Dendritic cell treated with granulocyte-macrophage colony-stimulating factor and Interleukin-4, amounts not matched to agents 40 ng/mL and 50 ng/mL, for 4 days (primary cell): ENCODE results near the gene SHC3.

ENCODE experiments used
- H3K27ac Mint-ChIP-seq: one replicate; pipeline ENCODE4 v1.8.0; 2022; ENCODE audit warnings: mild to moderate bottlenecking, mixed read lengths
- H3K27me3 Mint-ChIP-seq: one replicate; pipeline ENCODE4 v1.8.0; 2022; ENCODE audit warnings: mild to moderate bottlenecking, mixed read lengths
- H3K36me3 Mint-ChIP-seq: one replicate; pipeline ENCODE4 v1.8.0; 2022; ENCODE audit warnings: low read depth, mixed read lengths
- H3K4me1 Mint-ChIP-seq: one replicate; pipeline ENCODE4 v1.8.0; 2022; ENCODE audit warnings: low read depth, mixed read lengths
- H3K4me3 Mint-ChIP-seq: one replicate; pipeline ENCODE4 v1.8.0; 2022; ENCODE audit warnings: mild to moderate bottlenecking, moderate library complexity, mixed read lengths
- H3K9me3 Mint-ChIP-seq: one replicate; pipeline ENCODE4 v1.8.0; 2022; ENCODE audit warnings: mixed read lengths
- intact Hi-C: fragments of 100-400 bp; cut with micrococcal nuclease; formaldehyde crosslinking; loops from one replicate; pipeline ENCODE4 v1.15.0; 2022

The SHC3 gene

GRCh38 chr9:89177012-89177943, 1.3 kb downstream of the SHC3 start:
- Mint-ChIP-seq H3K4me3 (no peak overlapping the region), H3K27ac (no peak overlapping the region), H3K9me3 (no peaks in the 10 kb centered on the region), H3K4me1 (peaks cover 22% of the 10 kb centered on the region), H3K36me3 (no peaks in the 10 kb centered on the region), H3K27me3 (peaks cover 73% of the 10 kb centered on the region)
- intact Hi-C loops: no loop called here

DNA sequence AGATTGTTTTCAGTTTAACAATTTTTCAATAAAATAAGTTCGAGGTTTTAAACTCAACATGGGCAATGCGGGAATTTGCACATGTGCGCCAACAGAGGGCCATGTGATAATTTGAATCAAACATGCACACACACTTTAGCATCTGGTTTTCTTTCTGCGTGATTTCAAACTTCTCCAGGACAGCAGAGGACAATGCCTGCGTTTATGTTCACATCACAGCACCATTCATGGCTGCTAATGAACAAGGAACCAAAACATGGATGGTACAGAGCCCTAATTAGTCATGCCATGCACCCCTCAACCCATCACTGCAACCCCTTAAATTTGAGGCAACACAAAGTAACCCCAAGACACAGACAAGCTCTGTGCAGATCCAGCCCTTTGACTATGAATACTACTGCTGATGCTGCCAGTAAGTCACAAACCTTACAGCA, 2.8 kb downstream of the SHC3 start:
- intact Hi-C loops: no loop called here
- no peak overlapping the region for H3K4me3 Mint-ChIP-seq
- H3K27me3 Mint-ChIP-seq: peaks cover 69% of the 10 kb centered on the region
- no peaks in the 10 kb centered on the region for H3K9me3 Mint-ChIP-seq
- H3K4me1 Mint-ChIP-seq: peaks cover 22% of the 10 kb centered on the region
- H3K27ac Mint-ChIP-seq: no peak overlapping the region
- no peaks in the 10 kb centered on the region for H3K36me3 Mint-ChIP-seq

GRCh38 chr9:89174291-89174690, 4.3 kb downstream of the SHC3 start:
- Mint-ChIP-seq H3K27me3 (peaks cover 54% of the 10 kb centered on the region), H3K9me3 (no peaks in the 10 kb centered on the region)
- intact Hi-C loops: no loop called here

GRCh38 chr9:89173072-89173471, 5.5 kb downstream of the SHC3 start:
- Mint-ChIP-seq H3K27me3 (peaks cover 43% of the 10 kb centered on the region), H3K4me3 (no peak overlapping the region), H3K27ac (no peak overlapping the region), H3K4me1 (no peaks in the 10 kb centered on the region), H3K36me3 (no peaks in the 10 kb centered on the region), H3K9me3 (no peaks in the 10 kb centered on the region)
- intact Hi-C loops: no loop called here

More at GRCh38 chr9:89174291-89174690, 4.3 kb downstream of the SHC3 start:
- no peak overlapping the region for H3K27ac Mint-ChIP-seq
- H3K36me3 Mint-ChIP-seq: no peaks in the 10 kb centered on the region
- H3K4me1 Mint-ChIP-seq: peaks cover 8% of the 10 kb centered on the region
- H3K4me3 Mint-ChIP-seq: no peak overlapping the region

DNA sequence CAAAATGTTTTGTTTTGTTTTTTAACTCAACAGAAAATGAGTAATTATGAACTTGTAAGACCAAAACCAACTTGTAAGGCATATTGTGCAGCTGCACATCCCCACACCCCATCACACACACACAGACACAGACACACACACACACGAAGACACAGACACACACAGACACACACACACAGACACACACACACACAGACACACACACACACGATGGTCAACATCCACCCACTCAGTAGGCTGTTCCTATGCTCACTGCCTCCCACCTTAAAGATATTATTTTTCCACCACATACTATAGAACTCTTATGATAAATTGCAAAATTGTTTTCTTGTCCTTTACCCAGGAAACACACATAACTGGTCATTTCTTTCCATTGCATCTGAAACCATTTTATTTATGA, 6.2 kb downstream of the SHC3 start:
- H3K9me3 Mint-ChIP-seq: no peaks in the 10 kb centered on the region
- H3K36me3 Mint-ChIP-seq: no peaks in the 10 kb centered on the region
- no peak overlapping the region for H3K4me3 Mint-ChIP-seq
- no peaks in the 10 kb centered on the region for H3K4me1 Mint-ChIP-seq
- H3K27ac Mint-ChIP-seq: no peak overlapping the region
- intact Hi-C loops: no loop called here
- peaks cover 40% of the 10 kb centered on the region for H3K27me3 Mint-ChIP-seq

- Mint-ChIP-seq H3K4me1 (no peaks in the 10 kb centered on the region), H3K27me3 (peaks cover 33% of the 10 kb centered on the region), H3K9me3 (no peaks in the 10 kb centered on the region), H3K36me3 (no peaks in the 10 kb centered on the region), H3K27ac (no peak overlapping the region), H3K4me3 (no peak overlapping the region)
- intact Hi-C loops: no loop called here
Observed at GRCh38 chr9:89171693-89172092, 6.9 kb downstream of the SHC3 start.

- Mint-ChIP-seq H3K27ac (no peak overlapping the region), H3K4me1 (no peaks in the 10 kb centered on the region), H3K4me3 (no peak overlapping the region), H3K27me3 (peaks cover 32% of the 10 kb centered on the region), H3K9me3 (no peaks in the 10 kb centered on the region), H3K36me3 (no peaks in the 10 kb centered on the region)
- intact Hi-C loops: no loop called here
Observed at GRCh38 chr9:89171231-89171630, 7.4 kb downstream of the SHC3 start.

DNA sequence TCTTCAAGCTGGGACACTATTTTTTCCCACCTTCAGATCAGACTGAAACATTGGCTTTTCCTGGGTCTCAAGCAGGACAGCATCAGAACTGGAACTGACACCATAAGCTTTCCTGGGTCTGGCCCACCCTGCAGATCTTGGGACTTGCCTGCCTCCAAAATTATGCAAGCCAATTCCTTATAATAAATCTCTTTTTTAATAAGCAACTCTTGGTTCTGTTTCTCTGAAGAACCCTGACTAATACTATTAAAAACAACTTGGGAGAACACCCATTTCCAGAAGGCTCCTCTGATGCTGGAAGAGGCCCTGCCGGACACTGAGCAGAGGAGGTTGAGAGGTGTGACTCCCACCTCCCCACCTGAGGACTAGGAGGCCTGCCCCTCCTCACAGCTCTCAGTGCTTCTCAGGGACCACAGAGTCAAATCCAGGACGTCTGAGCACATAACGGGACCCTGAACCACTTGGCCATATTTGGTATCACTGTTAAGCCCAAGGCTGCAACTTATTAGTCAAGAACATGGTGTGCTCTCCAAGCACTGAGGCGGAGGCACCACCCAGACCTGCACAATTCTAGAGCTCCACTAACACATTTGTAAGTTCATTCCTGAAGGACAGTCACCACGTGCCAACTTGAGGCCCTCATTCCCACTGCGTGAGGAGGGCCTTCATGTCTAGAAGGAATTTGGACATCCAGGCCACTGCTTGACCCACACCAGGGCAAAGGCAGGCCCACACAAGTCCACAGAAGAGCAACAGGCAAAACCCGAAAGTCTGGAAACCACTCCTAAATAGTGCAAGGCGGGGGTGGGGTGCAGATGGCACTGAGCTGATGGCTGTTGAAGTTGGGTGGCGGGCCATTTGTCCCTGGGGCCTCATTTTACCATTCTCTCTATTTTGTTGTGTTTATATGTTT, 9.5 kb downstream of the SHC3 start:
- H3K36me3 Mint-ChIP-seq: no peaks in the 10 kb centered on the region
- H3K27me3 Mint-ChIP-seq: peaks cover 25% of the 10 kb centered on the region
- H3K27ac Mint-ChIP-seq: no peak overlapping the region

DNA sequence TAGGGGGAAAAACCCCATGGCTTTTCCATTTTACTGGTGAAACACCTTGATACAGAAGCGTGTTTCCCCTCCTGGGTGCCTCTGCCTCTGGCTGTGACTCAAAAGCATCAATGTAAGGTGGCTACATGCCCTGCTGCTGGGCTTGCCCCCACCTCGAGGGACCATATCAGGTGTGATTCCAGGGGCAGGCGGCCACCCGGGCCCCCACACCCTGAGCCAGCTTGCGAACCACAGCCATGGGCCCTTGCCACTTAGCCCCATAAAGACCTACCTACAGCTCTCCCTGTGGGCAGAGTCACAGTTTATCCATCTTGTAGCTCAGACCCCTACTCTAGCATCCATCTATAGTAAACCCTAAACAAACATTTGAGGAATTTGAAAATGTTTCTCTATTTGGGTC, 10.8 kb downstream of the SHC3 start:
- intact Hi-C loops: no loop called here
- H3K9me3 Mint-ChIP-seq: no peaks in the 10 kb centered on the region
- peaks cover 21% of the 10 kb centered on the region for H3K27me3 Mint-ChIP-seq
- H3K27ac Mint-ChIP-seq: no peak overlapping the region
- H3K36me3 Mint-ChIP-seq: no peaks in the 10 kb centered on the region
- no peak overlapping the region for H3K4me3 Mint-ChIP-seq
- no peaks in the 10 kb centered on the region for H3K4me1 Mint-ChIP-seq

More for the DNA sequence above, 9.5 kb downstream of the SHC3 start:
- no peak overlapping the region for H3K4me3 Mint-ChIP-seq
- intact Hi-C loops: no loop called here
- no peaks in the 10 kb centered on the region for H3K4me1 Mint-ChIP-seq
- H3K9me3 Mint-ChIP-seq: no peaks in the 10 kb centered on the region

DNA sequence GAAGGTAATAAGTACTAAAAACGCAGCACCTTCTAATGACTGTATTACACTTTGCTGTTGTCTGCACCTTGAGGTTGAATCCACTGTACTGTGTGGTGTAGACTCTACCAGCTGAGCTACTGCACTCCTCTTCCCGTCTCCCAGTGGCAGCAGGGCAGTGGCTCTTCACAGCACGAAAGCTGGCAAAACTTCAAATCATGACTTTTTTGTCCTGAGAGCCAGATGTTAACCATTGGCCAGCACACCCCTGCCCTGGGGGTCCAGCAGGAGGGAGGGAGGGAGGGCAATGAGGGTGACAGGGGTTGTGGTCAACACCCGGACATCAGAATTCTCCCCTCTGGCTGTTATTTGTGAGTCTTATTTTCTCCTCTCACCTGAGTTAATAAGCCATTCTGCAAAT, 11.8 kb downstream of the SHC3 start:
- peaks cover 17% of the 10 kb centered on the region for H3K27me3 Mint-ChIP-seq
- H3K36me3 Mint-ChIP-seq: no peaks in the 10 kb centered on the region
- no peak overlapping the region for H3K27ac Mint-ChIP-seq
- H3K4me1 Mint-ChIP-seq: no peaks in the 10 kb centered on the region
- no peaks in the 10 kb centered on the region for H3K9me3 Mint-ChIP-seq
- intact Hi-C loops: no loop called here
- H3K4me3 Mint-ChIP-seq: no peak overlapping the region

- Mint-ChIP-seq H3K4me3 (no peak overlapping the region), H3K27ac (no peak overlapping the region), H3K4me1 (no peaks in the 10 kb centered on the region), H3K36me3 (no peaks in the 10 kb centered on the region), H3K9me3 (no peaks in the 10 kb centered on the region), H3K27me3 (peaks cover 17% of the 10 kb centered on the region)
- intact Hi-C loops: no loop called here
Observed at GRCh38 chr9:89165880-89166279, 12.7 kb downstream of the SHC3 start.

DNA sequence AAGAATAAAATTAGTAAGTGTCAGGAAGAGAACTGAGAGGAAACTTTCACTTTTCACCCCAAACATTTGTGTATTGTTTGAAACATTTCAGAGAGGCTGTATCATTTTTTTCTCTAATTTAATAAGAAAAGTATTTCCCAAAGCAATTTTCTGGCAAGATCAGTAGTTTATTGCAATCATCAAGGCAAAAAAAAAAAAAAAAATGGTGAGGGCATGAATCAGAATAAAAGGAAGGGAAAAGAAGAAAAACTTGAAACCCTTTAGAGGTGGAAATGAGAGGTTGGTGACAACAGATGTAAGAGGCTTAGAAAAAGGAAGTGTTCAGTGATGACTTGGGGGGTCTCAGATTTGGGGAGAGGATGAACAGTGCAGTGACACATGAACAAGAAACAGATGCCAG, 13.3 kb downstream of the SHC3 start:
- Mint-ChIP-seq H3K27ac (no peak overlapping the region), H3K9me3 (no peaks in the 10 kb centered on the region), H3K4me3 (no peak overlapping the region), H3K4me1 (no peaks in the 10 kb centered on the region), H3K27me3 (peaks cover 17% of the 10 kb centered on the region), H3K36me3 (no peaks in the 10 kb centered on the region)
- intact Hi-C loops: no loop called here

GRCh38 chr9:89161221-89161620, 17.4 kb downstream of the SHC3 start:
- Mint-ChIP-seq H3K9me3 (no peaks in the 10 kb centered on the region), H3K4me3 (no peak overlapping the region), H3K4me1 (no peaks in the 10 kb centered on the region), H3K36me3 (no peaks in the 10 kb centered on the region), H3K27me3 (peaks cover 39% of the 10 kb centered on the region), H3K27ac (no peak overlapping the region)
- intact Hi-C loops: no loop called here

DNA sequence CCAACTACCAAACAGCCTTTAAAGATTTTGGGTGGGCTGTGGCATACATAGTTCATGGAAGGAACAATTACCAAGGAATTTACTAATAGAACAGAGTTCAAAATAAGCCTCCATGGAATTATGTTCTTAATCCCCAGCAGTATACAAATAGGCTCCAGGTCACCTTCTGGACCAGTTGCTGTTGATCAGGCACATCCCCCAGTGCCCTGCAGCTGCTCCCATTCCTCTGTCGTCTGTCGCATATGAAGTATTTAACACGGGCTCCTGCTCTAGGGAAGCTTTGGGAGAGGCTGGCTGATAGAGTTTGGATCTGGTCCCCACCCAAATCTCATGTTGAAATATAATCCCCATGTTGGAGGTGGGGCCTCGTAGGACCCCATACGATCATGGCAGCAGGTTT, 17.8 kb downstream of the SHC3 start:
- H3K4me1 Mint-ChIP-seq: no peaks in the 10 kb centered on the region

More for the DNA sequence above, 17.8 kb downstream of the SHC3 start:
- H3K27ac Mint-ChIP-seq: no peak overlapping the region
- intact Hi-C loops: no loop called here
- H3K27me3 Mint-ChIP-seq: peaks cover 41% of the 10 kb centered on the region
- H3K9me3 Mint-ChIP-seq: no peaks in the 10 kb centered on the region
- no peak overlapping the region for H3K4me3 Mint-ChIP-seq
- no peaks in the 10 kb centered on the region for H3K36me3 Mint-ChIP-seq
